RPMI7951 (cell line): ENCODE results near the gene TOX3. TPM values are rescaled to one million over a fixed set of nuclear protein-coding genes. Genes with fewer than 3 reads are reported as not detected.

Experiments used
- DNase-seq: peaks from one replicate; pipeline ENCODE4 v3.0.0-alpha.2; 2012; ENCODE audit warnings: low read depth
- total RNA-seq: library from RNA; depleted of rRNA; stranded (reverse); fragments of >200 nt; shearing (Covaris generic); gene quantifications from 2 replicates; pipeline ENCODE4 v1.2.3, GENCODE V29; 2014

TOX3 gene
- total RNA-seq, 1 experiment from 2014 or later, result not detected

DNA sequence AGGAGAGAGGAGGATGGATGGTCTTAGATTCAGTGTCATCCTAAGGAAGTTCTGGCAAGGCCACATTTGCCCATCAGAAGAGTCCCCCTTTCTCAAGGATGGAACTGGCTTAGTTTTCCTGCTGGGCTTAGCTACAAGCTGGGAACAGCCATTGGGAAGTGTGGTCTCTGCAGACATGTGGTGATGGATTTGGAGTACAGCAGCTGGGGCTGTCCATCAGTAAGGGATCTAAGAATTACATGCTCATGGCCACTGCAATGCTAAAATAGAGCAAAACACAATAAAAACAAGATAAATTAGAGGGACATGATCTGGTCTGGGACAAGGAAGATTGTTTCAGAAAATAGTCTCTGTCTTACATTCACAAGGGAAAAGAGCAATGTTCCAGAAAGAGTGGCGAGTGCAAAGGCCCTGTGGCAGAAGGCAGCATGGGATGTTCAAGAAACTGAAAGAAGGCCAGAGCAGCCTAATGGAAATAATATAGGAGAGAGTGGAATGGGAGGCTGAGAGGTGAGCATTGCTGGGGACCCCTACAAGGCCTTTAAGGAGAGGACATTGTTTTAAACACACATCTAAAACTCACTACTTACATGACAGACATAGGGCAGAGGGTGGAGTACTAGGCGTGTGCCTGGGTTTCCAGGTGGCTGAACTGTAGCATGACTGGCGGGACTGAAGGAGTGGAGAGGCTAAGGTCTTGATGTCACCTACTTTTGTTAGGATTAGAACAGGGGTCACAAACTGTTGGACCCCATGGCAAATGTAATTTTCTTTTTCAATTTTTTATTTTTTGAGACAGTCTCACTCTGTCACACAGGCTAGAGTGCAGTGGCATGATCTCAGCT, 17.0 kb upstream of the TOX3 start:
- no peak for DNase-seq

- no peak for DNase-seq
Measured at GRCh38 chr16:52562770-52563169, 15.8 kb upstream of the TOX3 start.

GRCh38 chr16:52561910-52562741, 15.2 kb upstream of the TOX3 start:
- no peak for DNase-seq

DNA sequence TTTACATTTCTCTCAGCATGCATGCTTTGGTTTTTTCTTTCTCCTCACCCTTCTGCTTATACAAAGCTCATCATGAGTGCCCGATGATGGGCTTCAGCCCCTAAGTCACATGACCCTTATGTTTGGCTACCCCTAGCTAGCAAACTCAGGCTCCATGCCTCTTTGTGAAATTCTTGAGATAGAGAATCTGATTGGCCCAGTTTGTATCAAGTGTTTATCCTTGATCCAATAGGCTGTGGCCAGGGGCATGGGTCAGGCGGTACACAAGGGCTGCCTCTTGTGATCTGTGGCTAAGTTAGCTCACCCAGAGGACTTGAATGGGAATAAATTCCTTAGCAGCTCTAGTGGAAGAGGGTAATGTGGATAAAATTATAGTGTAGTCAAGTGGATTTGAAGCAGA, 11.5 kb upstream of the TOX3 start:
- DNase-seq, result no peak

- no peak for DNase-seq
Measured at GRCh38 chr16:52557236-52557635, 10.3 kb upstream of the TOX3 start.

DNA sequence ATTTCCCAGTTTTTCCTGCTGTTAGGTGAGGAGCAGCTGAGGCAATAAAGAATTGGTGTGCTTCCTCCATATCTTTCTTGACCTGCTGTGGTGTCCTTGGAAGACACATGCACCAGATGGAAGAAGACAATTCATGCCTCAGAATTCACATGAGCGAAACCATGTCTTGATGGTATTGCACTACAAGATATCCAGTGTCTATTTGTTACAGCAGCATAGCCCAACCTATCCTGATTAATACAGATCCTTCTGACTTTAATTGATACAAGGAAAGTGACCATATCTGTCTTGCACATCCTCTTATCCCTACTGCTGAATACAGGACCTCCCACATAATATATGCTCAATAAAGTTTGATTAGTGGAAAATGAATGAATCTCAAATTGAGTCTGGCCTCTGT, 9.1 kb upstream of the TOX3 start:
- no peak for DNase-seq

DNA sequence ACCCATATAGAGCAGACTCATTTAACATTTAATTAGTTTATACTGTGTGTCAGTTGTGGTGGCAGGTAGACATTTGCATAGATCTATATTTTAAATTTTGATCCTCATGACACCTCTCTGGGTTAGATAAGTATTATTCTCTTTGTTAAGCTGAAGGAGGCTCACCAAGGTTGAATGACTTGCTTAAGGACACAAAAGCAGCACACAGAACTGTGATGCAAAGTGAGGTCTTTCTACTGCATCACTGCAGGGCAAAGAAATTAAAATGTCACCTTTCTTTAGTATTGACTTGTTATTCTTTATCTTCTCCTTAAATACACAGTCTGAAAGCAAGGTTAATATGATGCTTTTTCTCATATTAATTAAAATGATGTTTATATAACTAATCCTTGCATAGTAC, 8.6 kb upstream of the TOX3 start:
- no peak for DNase-seq

DNA sequence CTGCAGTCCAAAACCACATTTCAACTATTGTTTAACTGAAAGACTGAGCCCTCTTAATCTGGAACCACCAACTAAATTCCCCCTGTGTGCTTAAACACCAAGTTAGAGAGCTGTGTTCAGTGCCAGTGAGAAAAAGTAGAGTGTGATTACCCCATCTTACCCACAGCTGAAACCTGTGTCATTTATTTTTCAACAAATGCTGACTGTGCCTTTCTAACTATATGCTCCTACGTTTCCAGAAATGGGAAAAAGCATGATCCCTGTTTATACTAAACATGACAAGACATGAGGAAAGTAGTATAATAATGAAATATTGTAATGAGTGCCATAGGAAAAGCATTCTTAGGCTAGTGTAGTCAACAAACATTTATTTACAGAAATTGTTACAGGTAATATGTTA, 7.4 kb upstream of the TOX3 start:
- no peak for DNase-seq

GRCh38 chr16:52553322-52553721, 6.4 kb upstream of the TOX3 start:
- no peak for DNase-seq

GRCh38 chr16:52552643-52553042, 5.7 kb upstream of the TOX3 start:
- DNase-seq, result no peak

GRCh38 chr16:52549011-52549692, 2.2 kb upstream of the TOX3 start:
- DNase-seq, result no peak

DNA sequence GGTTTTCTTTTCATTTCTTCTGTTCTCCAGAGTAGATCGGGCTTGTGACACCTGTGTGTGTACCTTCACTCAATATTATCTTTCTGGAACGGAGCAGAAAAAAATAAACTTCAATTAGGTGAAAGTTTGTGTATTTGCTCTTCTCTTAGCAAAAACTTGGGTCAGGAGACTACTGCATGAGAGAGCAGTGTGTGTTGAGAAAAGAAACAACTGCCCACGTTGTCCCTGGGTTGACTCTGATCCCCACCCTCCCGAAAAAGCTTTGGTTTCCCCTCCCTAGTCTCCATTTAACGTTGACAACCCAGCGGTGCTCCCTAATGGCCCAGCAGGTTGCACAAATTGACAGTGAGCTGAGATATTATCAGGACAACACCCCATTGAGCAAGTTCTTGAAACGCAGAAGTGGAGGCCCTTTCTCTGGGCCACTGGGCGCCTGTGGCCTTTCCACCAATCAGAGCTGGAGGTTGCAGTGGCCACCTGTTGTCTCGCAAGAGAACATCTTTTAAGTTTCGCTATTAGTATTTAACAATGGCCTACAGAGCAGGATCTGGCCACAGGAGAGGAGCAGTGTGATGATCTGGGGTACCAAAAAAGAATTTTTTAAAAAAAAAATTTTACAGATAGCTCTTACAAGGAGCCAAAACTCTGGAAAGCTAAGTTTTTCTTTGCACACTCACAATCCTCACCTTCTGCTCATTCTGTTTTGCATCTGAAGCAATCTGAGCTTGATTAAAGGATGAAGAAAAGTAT, 1.5 kb upstream of the TOX3 start:
- DNase-seq, result no peak

- DNase-seq, result no peak
Measured at GRCh38 chr16:52547834-52548215, 882 bp upstream of the TOX3 start.

GRCh38 chr16:52546291-52547003, 496 bp downstream of the TOX3 start:
- no peak for DNase-seq

DNA sequence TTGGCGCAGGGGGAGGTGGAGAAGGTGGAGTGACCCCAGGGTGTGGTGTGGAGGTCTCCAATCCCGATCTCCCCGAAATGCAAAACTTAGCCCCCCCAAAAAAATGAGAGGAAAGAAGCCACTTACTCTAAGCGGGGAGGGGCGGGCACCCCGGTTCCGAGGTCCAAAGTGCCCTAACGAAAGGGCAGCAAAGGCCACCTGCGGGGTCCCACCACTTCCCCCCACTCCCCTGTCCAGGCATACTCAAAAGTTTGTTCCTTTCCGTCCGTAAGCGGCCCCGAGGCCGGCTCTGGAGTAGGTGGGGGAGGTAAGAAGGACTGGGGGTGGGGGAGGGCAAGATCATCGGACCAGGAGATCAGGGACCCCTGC, 1.1 kb downstream of the TOX3 start:
- DNase-seq, result no peak

- DNase-seq, result no peak
Measured at GRCh38 chr16:52545222-52545897, 1.6 kb downstream of the TOX3 start.

- no peak for DNase-seq
Measured at GRCh38 chr16:52544703-52545102, 2.2 kb downstream of the TOX3 start.

- no peak for DNase-seq
Measured at GRCh38 chr16:52543654-52544053, 3.3 kb downstream of the TOX3 start.

GRCh38 chr16:52540910-52541309, 6.0 kb downstream of the TOX3 start:
- no peak for DNase-seq

GRCh38 chr16:52539191-52539590, 7.8 kb downstream of the TOX3 start:
- no peak for DNase-seq

DNA sequence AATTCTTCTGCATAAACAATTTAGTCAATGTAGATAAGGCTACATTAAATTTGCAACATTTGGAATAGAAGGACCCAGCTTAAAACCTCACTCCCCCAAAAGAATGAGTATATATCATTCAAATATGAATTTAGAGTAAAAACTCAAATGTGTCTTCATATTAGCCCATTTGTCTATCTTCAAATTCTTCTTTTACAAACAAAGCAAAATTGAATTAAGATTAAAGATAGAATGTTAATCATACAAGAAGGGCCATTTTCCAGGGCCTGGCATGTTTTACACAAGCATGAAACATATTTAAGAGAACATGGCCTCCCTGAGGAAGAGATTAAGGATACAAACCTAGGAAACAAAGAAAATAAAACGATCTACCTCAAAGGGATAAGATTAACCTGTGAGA, 8.4 kb downstream of the TOX3 start:
- DNase-seq, result no peak
